Testis (tissue), 3 donors: Measurements from ENCODE around the gene HEPACAM2. TPM values are rescaled to one million over a fixed set of nuclear protein-coding genes. Genes with fewer than 3 reads are reported as not detected.

ENCODE experiments used
- DNase-seq: peaks from one replicate; pipeline ENCODE4 v3.0.0-alpha.2; 2019
- H3K27ac ChIP-seq, 2 donors: fragments of 200-600 bp; sonication (generic); one replicate each; pipeline ENCODE4 v1.5.1; 2019
- H3K27me3 ChIP-seq: fragments of 200-600 bp; sonication (generic); one replicate; pipeline ENCODE4 v1.5.1; 2019
- H3K36me3 ChIP-seq: fragments of 200-600 bp; sonication (generic); one replicate; pipeline ENCODE4 v1.5.1; 2017; ENCODE audit warnings: low read depth; ENCODE audit errors: missing control alignments
- H3K4me1 ChIP-seq: fragments of 200-600 bp; sonication (generic); one replicate; pipeline ENCODE4 v1.5.1; 2019
- H3K4me3 ChIP-seq, 2 donors: fragments of 200-600 bp; sonication (generic); one replicate each; pipeline ENCODE4 v1.5.1; 2017 to 2019
- H3K9me3 ChIP-seq: fragments of 200-600 bp; sonication (generic); one replicate; pipeline ENCODE4 v1.5.1; 2017
- POLR2A ChIP-seq: fragments of 450-650 bp; IDR thresholded peaks from one replicate; pipeline ENCODE4 v1.6.1; 2017; ENCODE audit warnings: antibody characterized with exemption, mild to moderate bottlenecking, moderate library complexity
- WGBS, 2 donors: methylation state at CpG; one replicate each; pipeline ENCODE4 v1.1.5; 2018; 5-methylcytosine and 5-hydroxymethylcytosine counted together
- intact Hi-C: fragments of 100-400 bp; cut with DNase I; formaldehyde crosslinking; loops from one replicate; pipeline ENCODE4 v1.15.1; 2023; ENCODE audit warnings: low total_unique reads
- polyA plus RNA-seq: library from polyadenylated mRNA; stranded (reverse); fragments of 350-450 nt; fragmentation: Illumina TruSeq; extraction: RNeasy Lipid Tissue Mini Kit (QIAGEN cat#74804); gene quantifications from one replicate; pipeline ENCODE4 v1.2.3, GENCODE V29; 2014; ENCODE audit warnings: low read depth, low replicate concordance; ENCODE audit not compliant: insufficient read depth
- total RNA-seq, 2 donors: library from RNA; depleted of rRNA; stranded (reverse); fragments of >200 nt; gene quantifications; one replicate each; pipeline ENCODE4 v1.2.3, GENCODE V29; 2016
- TF ChIP-seq, protein P1 (sequence below), 3 experiments: fragments of 450-650 bp in 2 of 3; fragments of 200-600 bp in 1 of 3; sonication (generic) in 1 of 3; IDR thresholded peaks; one replicate each; pipeline ENCODE4 v1.5.1; 2016 to 2019; ENCODE audit warnings: antibody characterized with exemption in 3 of 3, mild to moderate bottlenecking in 2 of 3, moderate library complexity in 1 of 3

The HEPACAM2 gene
- total and polyA plus RNA-seq, 3 donors from 2014 or later = 2.4 to 4.6 (median 2.7) TPM

DNA sequence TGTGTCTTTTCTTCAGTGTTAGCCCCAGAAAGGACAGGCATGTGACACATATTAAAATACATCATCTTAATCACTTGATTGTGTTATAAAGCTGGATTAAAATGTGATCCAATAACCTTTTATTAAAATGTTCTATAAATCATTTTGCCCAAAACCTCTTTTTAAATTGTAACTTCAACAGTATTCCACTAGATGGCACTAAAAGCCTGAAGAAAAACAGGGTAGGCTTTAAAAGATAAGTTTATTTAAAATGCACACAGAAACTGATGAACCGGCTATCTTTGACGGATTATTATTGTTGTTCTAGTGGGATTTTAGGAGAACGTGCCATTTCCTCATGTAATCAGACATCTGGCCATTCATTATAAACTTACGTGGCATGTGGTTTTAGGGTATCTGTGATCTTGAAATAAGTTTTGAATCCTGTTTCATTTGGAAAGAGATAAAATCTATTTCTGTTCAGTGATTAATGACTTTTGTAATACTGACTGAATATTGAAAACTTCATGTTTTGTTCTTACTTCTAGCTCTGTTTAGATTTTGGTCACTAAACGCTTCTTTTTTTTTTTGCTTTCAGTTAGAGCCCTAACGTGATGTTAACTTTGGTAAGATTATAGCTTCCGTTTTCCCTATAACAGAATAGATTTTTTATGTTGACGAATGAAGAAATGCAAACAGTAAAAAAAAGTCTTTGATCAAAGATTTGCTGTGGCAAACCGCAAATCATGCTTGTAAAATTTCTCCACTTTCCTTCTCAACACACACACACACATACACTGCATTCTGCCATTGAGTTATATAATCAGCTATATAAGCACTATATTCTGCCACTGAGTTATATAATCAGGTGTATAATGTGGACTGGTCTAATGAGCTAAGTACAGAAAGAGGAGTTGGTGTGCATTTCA, 19.5 kb upstream of the HEPACAM2 start:
- no peaks in the 10 kb centered on the region for H3K36me3 ChIP-seq
- H3K9me3 ChIP-seq = no peaks in the 10 kb centered on the region
- no peak overlapping the region for H3K4me3 ChIP-seq
- TF ChIP-seq, protein P1, sequence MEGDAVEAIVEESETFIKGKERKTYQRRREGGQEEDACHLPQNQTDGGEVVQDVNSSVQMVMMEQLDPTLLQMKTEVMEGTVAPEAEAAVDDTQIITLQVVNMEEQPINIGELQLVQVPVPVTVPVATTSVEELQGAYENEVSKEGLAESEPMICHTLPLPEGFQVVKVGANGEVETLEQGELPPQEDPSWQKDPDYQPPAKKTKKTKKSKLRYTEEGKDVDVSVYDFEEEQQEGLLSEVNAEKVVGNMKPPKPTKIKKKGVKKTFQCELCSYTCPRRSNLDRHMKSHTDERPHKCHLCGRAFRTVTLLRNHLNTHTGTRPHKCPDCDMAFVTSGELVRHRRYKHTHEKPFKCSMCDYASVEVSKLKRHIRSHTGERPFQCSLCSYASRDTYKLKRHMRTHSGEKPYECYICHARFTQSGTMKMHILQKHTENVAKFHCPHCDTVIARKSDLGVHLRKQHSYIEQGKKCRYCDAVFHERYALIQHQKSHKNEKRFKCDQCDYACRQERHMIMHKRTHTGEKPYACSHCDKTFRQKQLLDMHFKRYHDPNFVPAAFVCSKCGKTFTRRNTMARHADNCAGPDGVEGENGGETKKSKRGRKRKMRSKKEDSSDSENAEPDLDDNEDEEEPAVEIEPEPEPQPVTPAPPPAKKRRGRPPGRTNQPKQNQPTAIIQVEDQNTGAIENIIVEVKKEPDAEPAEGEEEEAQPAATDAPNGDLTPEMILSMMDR (IDR thresholded peaks at IDR 0.05) = peak in 2 of 3 experiments; percentile 25 to 63
- TF ChIP-seq POLR2A = no peak
- H3K4me1 ChIP-seq = no peaks in the 10 kb centered on the region
- intact Hi-C loops = no loop called here
- DNase-seq = no peak
- H3K27me3 ChIP-seq = no peaks in the 10 kb centered on the region
- H3K27ac ChIP-seq = no peak overlapping the region
- 61% methylated on average over 9 of the region's 9 CpGs for WGBS, 2 donors

DNA sequence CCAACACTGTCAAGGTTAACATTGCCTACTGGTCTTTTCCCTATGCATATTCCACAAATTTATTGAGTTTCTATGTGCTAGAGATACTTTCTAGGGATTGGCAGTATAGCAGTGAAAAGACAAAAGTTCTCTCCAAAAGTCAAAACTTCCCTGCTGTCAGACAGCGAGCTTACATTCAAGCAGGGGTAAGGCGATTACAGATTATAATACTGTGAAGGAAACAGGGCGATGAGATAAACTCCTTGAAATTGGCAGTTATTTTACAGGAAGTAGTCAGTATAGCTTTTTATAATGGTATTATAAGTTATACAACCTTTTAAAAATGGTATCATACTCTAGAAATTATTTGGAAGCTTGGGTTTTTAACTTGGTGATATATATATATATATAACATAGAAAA, 15.8 kb upstream of the HEPACAM2 start:
- 87 to 97% methylated on average over 3 of the region's 3 CpGs for WGBS, 2 donors
- TF ChIP-seq, protein P1 (IDR thresholded peaks at IDR 0.05) = no peak
- intact Hi-C loops = no loop called here

DNA sequence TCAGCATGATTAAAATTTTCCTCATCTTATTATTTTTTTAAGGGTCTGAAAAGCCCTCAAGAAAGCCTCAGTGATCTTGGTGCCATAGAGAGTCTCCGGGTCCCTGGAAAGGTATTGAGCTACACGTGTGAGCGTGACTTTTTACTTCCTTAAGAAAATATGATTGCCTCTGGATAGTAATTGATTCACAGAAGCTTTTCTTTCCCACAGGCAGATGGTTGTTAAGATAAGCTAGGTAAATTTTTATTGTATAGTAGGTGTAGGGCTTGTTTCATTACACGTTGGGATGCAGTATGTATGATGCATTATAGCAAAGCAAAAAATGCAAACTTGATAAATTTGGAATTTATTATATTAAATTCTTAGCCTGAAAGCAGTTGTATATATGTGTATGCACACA, 13.6 kb upstream of the HEPACAM2 start:
- TF ChIP-seq, protein P1 (IDR thresholded peaks at IDR 0.05) = no peak
- TF ChIP-seq POLR2A = no peak
- intact Hi-C loops = no loop called here

More for the DNA sequence above, 15.8 kb upstream of the HEPACAM2 start:
- Histone ChIP-seq H3K9me3 (no peaks in the 10 kb centered on the region), H3K4me3 (no peak overlapping the region), H3K36me3 (no peaks in the 10 kb centered on the region), H3K4me1 (no peaks in the 10 kb centered on the region), H3K27ac (no peak overlapping the region), H3K27me3 (no peaks in the 10 kb centered on the region)
- DNase-seq = no peak

DNA sequence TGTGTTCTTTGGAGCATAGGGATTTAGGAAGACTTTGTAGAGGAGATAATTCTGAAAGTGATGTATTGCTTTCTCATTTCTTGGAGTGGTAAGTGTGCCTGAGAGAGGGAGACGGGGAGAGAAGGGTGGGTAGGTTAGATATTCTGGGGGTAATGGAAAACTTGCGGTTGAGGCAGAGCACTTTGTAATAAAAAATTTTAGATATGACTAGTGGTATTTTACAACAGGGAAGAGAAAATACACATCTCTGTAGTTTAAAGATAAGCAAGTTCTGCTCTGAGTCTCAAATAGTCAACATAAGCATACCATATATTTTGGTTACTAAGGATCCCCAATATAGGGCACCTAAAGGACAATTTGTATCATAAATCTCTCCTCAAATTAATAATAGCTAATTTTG, 12.5 kb upstream of the HEPACAM2 start:
- 64 to 70% methylated on average over 2 of the region's 2 CpGs for WGBS, 2 donors
- H3K4me3 ChIP-seq = no peak overlapping the region
- TF ChIP-seq POLR2A = no peak
- TF ChIP-seq, protein P1 (IDR thresholded peaks at IDR 0.05) = no peak
- no peak for DNase-seq
- no peaks in the 10 kb centered on the region for H3K4me1 ChIP-seq
- H3K27me3 ChIP-seq = no peaks in the 10 kb centered on the region
- H3K27ac ChIP-seq = no peak overlapping the region
- no peaks in the 10 kb centered on the region for H3K9me3 ChIP-seq
- H3K36me3 ChIP-seq = no peaks in the 10 kb centered on the region
- intact Hi-C loops = no loop called here

More for the DNA sequence above, 13.6 kb upstream of the HEPACAM2 start:
- no peak overlapping the region for H3K4me3 ChIP-seq
- H3K4me1 ChIP-seq = no peaks in the 10 kb centered on the region
- H3K9me3 ChIP-seq = no peaks in the 10 kb centered on the region
- no peaks in the 10 kb centered on the region for H3K27me3 ChIP-seq
- no peak overlapping the region for H3K27ac ChIP-seq
- no peak for DNase-seq
- 80 to 83% methylated on average over 4 of the region's 4 CpGs for WGBS, 2 donors
- H3K36me3 ChIP-seq = no peaks in the 10 kb centered on the region

DNA sequence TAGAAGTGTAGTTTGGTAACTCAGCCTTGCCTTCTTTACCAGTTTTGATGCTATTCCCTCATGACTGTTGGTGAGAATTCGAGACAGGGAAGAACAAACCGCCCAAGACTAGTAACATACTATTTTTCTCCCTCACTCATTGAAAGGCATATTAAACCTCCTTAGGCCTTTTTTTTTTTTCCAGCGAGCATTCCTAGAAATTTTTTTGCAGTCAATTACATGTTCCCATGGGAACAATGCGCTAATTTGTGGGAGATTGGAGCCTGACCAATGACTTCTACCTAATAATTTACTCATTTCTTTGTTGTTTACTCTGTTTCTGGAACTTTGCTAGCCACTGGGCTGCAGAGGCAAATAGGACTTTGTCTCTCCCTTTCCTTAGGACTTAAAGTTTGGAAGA, 11.9 kb upstream of the HEPACAM2 start:
- no peak for DNase-seq
- 67 to 73% methylated on average over 4 of the region's 4 CpGs for WGBS, 2 donors
- no peaks in the 10 kb centered on the region for H3K4me1 ChIP-seq

More for the DNA sequence above, 11.9 kb upstream of the HEPACAM2 start:
- no peaks in the 10 kb centered on the region for H3K36me3 ChIP-seq
- no peak overlapping the region for H3K4me3 ChIP-seq
- no peaks in the 10 kb centered on the region for H3K27me3 ChIP-seq
- H3K27ac ChIP-seq = no peak overlapping the region
- intact Hi-C loops = no loop called here
- no peak for TF ChIP-seq POLR2A
- TF ChIP-seq, protein P1 (IDR thresholded peaks at IDR 0.05) = no peak
- H3K9me3 ChIP-seq = no peaks in the 10 kb centered on the region
